Activated CD4-positive, alpha-beta T cell treated with anti-CD3 and anti-CD28 coated beads for 4 hours (primary cell): ENCODE data around the gene WDFY4.

Source experiments
- DNase-seq, 2 donors: peaks; one replicate each; pipeline ENCODE4 v3.0.0-alpha.2; 2020

Gene WDFY4

DNA sequence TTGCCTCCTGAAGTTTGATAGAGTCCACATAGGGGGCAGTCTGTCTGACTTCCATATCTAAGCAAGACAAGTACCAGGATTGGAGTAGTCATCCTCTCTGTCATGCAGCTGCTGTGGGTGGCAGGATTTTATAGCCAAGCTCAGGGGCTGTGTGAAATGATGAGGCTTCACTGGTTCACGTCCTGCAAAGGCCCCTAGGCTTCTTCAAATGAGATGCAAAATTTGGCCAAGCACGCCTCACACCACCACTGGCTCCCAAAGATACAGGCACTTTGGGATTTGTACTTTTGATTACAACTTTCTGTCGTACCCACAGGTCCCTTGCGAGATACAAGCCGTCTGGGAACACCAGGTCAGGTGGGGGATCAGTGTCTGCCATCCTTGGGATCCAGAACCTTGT lies 67.1 kb downstream of the WDFY4 start:
- DNase-seq = no peak

DNA sequence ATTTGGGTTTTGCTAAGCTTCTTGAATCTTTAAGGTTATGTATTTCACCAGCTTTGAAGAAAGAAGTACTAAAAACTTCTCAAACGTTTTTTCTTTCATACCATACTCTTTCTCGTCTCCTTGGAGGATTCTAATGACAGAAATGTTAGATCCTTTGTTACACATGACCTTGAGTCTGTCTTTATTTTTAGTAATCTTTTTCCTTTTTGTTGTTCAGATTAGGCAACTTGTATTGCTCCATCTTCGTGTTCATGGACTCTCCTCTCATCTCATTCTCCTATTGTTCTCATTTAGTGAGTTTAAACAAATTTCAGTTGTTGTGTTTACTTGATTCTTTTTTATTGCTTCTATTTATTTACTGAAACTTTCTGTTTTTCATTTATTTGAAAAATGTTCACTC lies 73.7 kb downstream of the WDFY4 start:
- DNase-seq = no peak

DNA sequence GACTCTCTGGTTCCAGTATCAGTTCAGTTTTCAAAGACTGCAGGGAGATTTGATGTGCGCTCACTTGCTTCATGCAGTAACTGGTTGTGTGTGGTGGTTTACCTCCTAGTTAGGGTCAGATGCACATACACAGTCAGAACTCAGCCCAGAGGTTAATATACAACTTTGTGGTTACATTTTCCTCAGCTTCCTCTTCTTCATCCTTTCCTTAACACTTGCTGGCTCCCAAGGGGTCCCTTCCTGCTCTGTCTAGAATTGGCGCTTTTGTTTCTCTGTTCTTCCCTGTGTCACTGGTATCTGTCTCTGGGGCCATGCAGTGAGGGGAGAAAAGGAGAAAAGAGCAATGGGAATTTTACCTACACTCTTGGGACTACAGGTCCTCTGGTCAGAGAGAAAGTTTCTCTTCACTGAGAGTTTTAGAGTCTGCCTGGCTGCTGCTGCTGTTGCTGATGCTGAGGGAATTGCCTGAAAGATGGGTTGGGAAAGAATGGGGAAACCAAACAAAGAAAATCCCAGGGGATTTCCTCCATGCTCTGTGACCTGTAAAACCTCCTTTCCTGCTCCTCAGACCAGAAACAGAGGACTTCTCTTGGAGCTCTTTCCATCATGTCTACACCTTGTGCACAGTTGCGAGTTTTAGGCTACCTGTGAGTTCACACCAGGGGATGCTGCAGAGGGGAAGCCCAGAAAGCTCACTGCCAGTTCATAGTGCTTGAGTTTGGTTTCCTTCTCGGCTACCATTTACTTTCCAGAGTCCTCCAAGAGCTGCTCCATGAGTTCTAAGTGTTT lies 74.6 kb downstream of the WDFY4 start:
- DNase-seq = no peak

DNA sequence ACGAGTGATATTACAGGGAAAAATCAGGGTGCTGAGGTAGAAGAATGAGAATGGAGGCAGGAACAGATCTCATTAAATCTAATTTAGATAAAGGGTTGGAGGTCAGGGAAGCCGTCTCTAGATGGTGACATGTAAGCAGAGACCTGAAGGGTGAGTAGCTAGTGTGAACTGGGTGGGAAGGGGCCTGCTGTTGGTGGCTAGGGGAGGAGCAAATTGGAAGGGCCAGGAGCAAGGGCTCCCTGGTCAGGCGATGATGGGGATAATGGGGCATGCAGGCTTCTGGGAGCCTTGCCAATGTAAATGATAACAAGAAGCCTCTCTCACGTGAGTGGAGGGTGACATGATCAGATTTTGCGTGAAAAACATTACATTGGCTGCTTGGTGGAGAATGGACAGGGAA lies 76.3 kb downstream of the WDFY4 start:
- DNase-seq = no peak

DNA sequence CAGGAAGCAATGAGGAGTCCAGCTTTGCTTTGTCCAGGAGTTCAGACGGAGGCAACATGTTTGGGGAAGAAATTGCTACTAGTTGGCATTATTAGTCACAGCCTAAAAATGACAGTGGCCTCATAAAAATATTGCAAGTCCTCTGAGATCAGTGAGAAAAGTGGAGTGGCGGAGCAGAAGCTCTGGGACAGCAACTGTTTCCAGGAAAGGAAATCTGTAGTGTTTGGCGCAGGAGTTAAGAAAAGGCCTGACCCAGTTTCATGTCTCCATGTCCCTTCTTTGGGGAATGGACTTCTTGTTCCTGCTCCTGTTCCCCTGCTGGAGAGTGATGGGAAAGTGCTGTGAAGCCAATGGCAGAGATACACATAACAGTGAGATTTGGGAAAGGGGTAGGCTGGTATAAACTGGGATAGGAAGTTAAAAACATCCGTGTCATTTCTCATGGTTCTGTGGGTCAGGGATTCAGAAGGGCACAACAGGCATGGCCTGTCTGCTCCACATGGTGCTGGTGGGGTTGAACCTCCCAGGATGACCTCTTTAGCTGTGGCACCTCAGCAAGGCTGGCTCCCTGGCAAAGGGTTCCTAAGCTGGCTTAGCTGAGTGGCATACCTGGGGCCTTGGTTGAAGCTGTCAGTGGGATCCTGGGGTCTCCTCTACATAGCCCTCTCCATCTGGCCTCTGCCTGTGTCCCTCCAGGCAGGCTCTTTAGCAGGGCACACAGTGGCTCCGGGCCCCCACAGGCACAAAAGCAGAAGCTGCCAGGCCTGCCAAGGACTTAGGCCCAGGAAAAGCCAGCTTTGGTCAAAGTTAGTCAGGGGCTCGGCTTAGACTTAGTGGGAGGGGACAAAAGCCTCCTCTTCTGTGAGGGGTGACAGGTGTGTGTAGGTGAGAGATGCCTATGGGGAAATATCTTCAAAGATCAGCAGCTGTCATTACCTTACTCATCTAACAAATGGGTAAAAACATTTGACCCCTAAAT lies 77.7 kb downstream of the WDFY4 start:
- no peak for DNase-seq

DNA sequence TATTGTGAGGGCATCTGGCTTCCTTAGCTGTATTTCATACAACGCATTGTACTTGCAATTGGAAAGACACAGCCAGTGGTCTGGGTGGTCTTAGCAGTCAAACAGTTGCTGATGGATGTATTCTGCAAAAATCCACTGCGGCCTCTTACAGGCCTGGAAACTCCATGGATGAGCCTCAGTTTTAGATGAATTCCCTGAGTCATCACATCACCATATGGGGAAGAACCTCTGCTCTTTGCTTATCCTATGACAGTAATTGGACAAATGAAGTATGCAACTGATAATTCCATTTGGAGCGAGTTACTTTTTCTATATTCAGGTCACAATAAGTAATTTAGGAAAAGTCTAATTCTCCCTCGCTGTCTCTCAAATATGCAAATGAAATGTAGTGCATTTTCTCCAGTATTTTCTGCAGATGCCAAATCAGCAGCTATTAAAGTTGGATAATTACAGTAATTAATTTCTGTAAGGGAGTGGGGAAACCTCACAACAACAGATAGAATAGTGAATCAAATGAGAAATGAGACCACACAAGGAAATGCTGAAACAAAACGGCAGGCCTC lies 78.8 kb downstream of the WDFY4 start:
- no peak for DNase-seq

DNA sequence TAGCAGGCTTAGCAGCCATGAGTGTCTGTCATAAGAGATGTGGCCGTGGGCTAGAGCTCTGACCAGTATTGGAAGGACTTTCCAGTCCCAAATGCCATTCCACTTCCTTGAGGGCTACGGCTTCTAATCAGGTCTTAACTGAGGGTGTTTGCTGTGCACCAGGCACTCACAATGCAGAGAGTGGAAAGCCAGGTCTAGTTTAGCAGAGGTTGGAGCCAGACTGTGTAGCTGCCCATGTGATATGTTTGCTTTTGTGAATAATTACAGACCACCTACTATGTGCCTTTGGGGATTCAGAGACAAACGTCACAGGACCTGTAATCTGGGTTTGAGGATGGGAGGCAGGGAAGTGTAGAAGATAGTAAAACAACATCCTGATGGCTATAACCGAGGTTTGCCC lies 79.8 kb downstream of the WDFY4 start:
- no peak for DNase-seq

DNA sequence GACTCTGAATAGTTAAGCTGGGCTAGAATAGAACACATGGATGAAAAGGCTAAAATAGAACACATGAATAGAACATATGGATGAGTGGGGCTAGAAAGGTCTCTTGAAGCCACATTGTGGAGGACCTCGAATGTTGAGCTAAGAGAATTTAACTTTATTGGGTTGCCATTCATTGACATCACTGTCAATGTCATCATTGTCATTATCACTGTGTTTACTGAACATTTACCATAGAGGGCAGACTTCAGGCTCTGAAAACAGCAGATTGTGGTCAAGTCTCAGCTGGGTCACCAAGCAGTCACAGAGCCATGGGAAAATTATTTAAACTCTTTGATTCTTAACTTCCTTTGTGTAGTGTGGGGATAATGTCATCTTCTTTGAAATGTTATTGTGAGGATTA lies 80.4 kb downstream of the WDFY4 start:
- no peak for DNase-seq

DNA sequence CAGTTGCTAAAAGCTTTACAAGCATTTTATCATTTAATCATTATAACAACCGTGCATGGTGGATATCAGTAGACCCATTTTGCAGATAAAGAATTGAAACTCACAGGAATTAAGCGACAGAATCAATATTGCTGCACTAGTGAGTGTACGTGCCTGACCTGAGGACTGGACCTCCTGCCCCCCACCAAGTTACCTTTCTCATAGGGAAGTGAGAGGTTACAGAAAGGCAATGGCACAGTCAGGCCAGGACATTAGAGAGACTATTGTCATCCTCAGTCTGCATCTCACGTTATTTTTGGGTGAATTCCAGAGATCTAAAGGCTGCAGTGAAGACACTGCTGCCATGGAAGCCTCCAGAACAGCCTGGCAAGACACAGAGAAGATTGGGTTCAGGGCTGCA lies 80.9 kb downstream of the WDFY4 start:
- DNase-seq = no peak

DNA sequence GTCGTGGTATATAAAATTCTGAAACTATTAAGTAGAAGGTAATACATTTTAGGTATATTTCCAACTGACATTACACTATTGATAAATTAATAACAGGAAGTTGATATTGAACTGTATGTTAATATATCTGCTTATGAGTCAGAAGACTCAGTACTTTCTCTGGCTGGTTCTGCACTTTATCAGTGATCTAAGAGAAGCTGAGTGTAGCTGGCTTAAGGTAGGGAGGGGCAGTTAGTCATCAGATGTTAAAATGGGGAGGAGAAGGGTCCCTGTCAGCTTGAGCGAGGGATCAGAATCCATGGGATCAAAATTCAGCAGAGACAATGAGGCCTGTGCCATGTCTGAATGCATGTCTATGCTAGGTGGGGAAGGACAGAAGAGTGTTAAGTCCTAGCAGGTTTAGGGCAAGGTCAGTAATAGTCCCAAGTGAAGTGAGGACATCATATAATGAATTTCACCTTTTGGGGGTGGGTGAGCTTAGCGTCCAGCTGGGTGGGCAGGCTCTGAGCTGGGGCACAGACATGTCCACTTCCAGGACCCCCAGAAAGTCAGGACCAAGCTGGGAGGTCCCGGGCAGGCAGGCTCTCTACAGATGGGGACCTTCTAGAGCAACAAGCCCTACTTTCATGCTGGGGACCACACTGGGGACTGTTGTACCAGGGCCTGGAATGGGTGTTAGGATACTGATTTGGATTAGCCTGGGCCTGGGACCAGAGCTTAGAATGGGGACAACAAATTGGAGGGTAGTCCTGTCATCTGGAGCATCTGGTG lies 82.9 kb downstream of the WDFY4 start:
- no peak for DNase-seq

DNA sequence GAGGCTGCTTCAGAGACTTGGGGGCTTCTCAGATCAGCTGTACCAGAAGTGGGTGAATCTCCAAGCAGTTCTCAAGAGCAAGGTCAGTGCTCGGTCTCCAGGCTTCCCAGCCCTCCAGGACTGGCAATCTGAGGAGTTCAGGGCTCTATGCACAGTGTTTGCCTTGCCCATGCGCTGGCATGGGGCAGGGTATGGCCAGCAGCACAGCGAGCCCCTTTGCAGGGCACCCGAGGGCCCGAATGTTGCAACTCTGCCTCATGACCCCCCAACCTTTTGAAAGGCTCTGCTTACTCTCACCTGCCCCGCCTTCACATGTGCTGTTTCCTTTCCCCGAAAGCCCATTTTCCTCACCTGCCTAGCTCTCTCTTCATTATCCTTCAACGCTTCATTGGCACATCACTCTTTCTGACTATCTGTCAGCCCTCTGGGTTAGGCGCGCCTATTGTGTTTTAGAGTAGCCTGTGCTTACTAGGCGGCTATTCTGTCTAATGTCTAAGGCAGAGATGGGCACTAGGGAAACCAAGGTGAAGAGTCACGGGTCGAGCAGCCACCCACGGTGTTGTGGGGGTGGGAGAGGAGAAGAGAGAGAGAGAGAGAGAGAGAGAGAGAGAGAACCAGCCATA lies 83.6 kb downstream of the WDFY4 start:
- no peak for DNase-seq

DNA sequence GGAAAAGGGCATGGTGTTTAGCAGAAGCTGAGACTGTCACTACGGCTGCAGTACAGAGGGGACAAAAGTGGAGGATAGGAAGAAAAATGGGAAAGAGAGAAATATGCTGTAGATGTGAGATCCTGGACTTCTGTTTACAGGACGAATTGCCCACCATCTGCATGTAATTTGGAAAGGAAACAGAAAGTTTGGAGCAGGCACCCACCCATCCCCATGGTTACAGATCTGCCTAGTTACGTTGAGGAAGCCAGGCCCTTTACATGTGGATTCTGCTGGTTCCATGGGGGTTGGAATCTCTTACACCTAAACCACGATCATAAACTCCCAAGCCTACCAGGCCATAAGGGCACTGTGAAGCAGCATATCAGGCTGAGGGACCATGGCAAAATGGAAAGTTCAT lies 84.3 kb downstream of the WDFY4 start:
- DNase-seq = no peak

DNA sequence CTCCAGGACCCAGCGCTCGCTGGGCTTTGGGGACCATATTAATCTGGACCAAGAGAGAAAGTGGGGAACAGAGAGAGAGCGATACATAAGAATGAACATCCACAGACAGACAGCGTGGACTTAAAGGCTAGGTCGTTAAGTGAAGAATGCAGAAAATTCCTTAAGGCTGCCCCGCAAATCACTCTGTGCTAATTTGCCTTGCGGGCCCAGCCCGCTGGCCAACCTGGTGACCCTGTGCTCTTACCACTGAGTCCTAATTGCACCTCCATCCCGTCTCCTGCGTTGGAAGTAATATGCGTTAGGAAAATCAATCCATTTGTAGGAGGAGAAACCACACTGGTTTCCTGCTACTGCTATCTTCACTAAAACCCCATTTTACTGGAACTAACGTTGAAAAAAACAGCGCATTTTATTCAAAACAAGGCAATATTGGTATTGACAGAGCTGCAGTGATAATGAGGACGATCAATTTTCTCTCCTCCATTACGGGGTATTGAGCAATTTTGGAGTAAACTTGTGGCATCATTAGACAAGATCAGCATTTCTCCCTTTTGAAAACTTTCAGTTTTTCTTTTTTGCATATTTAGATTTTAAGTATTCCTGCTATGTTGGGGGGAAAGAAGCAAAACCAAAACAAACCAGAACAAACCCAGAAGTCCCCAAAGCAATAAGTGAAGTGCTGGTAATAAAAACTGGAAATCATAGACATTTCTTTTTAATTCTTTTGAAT lies 85.2 kb downstream of the WDFY4 start:
- no peak for DNase-seq

DNA sequence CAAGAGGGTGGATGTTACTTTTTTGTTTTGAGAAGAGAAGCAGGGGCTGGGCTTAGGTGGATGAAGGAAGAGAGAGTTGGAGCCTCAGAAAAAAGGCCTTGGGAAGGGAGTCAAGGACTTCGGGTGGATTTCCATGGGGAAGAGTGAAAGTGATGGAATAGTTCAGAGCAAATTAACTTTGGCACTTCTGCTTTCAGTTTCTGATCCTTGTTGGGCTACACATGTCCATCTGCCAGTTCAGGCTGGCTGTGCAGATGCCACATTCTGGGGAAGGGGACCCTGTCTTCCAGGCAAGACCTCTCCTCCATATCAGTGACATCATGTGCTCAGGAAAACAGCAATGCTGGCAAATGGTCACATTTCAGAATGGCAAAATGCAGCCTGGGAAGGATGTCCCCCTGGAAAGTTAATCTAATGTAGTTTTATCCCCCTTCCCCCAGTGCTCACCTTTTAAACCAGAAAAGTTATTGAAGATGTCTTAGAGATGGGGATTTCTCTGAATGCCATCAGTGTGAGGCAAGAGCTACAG lies 86.0 kb downstream of the WDFY4 start:
- no peak for DNase-seq

DNA sequence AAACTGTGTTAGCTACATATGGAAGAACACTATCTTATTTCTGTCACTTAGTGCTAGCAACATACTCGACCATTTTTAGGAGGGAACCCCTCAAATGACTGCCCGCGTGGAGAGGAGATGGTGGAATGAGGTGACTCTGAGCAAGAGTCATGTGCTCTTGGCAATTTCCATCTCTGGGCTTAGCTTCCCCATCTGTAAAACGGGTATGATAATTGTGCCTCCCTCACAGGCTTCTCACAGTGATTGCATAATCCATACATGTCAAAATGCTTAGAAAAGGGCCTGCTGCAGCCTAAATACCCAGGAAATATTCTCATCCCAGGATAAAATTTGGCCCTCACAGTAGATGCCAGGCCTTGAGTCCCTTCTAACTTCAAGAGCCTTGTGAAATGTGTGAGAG lies 86.6 kb downstream of the WDFY4 start:
- no peak for DNase-seq

DNA sequence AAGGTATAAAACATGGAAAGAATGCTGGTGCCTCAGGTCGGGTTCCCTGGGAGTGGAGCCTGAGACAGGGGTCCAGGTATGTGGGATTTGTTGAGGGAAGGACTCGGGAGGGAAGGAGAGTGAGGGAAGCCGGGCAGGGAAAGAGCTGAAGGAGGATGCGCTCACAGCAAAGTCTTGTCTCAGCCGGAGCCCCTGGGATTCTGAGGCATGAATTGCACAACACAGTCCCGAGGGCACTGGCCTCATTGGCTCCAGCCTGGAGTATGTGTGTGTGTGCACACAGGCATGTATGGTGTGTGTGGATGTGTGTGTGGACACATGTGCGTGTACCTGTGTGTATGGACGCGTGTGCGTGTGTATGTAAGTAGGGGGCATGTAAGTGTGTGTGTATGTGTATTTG lies 87.4 kb downstream of the WDFY4 start:
- no peak for DNase-seq

DNA sequence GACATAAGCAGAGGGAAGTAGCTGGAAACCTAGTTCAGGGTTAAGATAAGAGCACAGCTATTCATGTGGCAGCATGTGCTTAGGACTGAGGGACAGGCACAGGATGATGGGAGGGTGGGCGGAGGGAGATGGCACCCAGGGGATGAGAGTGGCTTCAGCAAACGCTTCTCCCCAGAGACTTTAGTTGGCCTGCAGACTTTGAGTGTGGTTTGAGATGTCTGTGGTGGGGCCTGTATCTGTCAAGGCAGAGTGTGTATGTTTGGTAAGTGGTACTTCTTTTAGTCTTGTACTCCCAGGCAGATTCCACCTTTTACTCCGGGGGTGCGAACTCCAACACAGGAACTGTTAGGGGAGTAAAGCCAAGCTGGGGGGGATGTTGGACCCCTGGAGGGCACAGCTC lies 88.9 kb downstream of the WDFY4 start:
- no peak for DNase-seq

DNA sequence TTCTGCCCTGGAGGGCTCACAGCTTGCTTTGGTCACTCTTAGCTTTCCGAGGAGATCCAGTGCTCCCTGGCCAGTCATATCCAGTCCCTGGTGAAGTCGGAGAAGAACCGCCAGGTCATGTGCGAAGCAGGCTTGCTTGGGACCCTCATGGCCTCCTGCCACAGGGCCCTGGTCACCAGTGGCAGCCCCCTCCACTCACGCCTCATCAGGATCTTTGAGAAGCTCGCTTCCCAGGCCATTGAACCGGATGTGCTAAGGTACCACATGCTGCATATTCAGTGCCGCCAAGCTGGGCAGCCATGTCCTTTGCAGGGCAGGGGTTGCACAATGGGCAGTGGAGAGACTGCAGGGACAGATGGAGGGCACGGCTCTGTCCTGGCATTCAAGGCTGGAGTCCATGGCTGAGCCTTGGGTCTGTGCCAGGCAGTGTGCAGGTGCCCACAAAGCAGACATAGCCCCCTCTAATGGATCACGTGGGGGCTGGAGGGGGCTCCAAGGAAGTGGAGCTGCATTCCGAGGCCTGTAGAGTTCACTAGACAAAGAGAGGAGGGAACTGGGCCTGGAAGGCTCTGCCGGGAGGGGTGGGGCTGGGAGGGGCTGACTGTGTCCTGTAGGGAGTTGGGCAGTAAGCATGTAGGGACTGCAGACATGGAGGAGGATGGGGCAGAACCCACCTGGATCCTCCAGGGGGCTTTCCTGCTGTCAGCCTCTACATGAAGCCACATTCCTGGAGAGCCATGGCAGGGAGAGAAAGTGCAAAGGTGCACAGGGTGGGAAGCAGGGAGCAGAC lies 89.9 kb downstream of the WDFY4 start:
- DNase-seq = no peak

DNA sequence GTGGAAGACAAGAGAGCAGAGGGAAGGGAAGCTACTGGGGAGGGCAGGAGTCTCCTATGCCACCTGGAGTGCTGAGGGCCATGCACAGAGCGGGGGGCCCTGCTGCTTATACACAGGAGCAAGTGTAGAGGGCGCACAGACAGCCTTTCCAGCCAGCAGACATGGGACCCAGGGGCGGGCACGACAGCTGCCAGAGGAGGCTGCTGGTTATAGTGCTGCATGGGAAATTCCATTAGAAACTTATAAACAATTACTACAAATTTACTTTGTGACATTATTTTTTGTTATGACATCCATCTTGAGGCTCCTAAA lies 90.5 kb downstream of the WDFY4 start:
- no peak for DNase-seq

DNA sequence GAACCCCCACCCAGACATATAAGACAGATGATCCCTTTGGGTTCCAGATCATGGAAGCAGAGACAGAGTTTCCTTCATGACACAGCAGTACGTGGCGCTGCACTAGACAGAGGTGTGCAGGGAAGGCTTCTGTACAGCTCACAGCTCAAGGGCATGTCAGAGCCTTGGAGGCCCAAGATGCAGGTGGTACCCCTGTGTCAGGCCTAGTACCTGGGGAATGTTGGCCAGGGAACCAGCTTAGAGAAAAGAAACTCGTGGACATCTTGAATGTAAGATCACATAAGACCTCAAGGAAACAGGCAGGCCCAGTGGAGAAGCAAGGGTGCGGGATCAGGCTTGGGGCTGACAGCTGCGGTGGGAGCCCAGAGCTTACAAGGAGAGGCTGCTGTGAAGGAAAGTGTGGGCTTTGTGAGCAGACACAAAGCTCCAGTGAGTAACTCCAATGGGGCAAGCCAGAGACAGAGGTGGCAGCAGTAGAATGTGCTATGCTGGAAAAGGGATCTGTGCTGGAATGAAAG lies 91.4 kb downstream of the WDFY4 start:
- no peak for DNase-seq

DNA sequence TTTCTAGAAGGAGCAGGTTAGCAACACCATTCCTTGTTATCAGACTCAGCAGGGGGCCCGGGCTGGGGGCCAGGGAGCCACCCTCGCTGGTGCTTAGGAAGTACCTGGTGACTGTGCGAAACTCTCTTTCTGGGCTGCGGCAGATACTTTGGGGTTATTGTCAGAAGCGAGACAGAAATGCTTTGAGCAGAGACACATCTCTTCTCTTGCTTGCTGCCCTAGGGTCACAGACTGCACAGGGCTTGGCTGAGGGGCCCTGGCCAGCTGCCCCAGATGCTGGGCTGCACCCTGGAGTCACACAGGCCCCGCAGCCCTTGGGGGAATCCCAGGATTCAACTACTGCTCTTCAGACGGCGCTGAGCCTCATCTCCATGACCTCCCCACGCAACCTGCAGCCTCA lies 91.9 kb downstream of the WDFY4 start:
- no peak for DNase-seq
